Measurements from ENCODE around the gene GLT8D1.
"Not testable (repeated sequence)": the region's sequence is repeated elsewhere in the genome, so short reads cannot be mapped to it uniquely, and the experiment has no call there.

GLT8D1 gene

GRCh38 chr3:52679811-52680210 is 25.8 kb downstream of the GLT8D1 start:
- no peak for DNase-seq (ENCODE audit: low spot score)

GRCh38 chr3:52679199-52679538 is 26.4 kb downstream of the GLT8D1 start:
- DNase-seq (ENCODE audit: low spot score): no peak

- DNase-seq (ENCODE audit: low spot score): no peak
Measured at GRCh38 chr3:52678265-52679198, 27.1 kb downstream of the GLT8D1 start.

GRCh38 chr3:52676201-52676600 is 29.4 kb downstream of the GLT8D1 start:
- DNase-seq (ENCODE audit: low spot score): not testable (repeated sequence)

GRCh38 chr3:52671676-52672075 is 33.9 kb downstream of the GLT8D1 start:
- no peak for DNase-seq (ENCODE audit: low spot score)

- DNase-seq (ENCODE audit: low spot score): no peak
Measured at GRCh38 chr3:52670621-52671521, 34.7 kb downstream of the GLT8D1 start.

- no peak for DNase-seq (ENCODE audit: low spot score)
Measured at GRCh38 chr3:52663098-52663497, 42.5 kb downstream of the GLT8D1 start.

- no peak for DNase-seq (ENCODE audit: low spot score)
Measured at GRCh38 chr3:52660046-52660445, 45.5 kb downstream of the GLT8D1 start.

- no peak for DNase-seq (ENCODE audit: low spot score)
Measured at GRCh38 chr3:52655895-52656294, 49.7 kb downstream of the GLT8D1 start.

GRCh38 chr3:52651592-52651991 is 54.0 kb downstream of the GLT8D1 start:
- DNase-seq (ENCODE audit: low spot score): no peak

GRCh38 chr3:52650439-52650838 is 55.2 kb downstream of the GLT8D1 start:
- DNase-seq (ENCODE audit: low spot score): no peak

- no peak for DNase-seq (ENCODE audit: low spot score)
Measured at GRCh38 chr3:52649461-52650210, 56.0 kb downstream of the GLT8D1 start.

GRCh38 chr3:52645549-52645948 is 60.0 kb downstream of the GLT8D1 start:
- no peak for DNase-seq (ENCODE audit: low spot score)

Data from Ammon's horn (tissue), 1 donor.